AG04449 (cell line): Measurements from ENCODE around the gene LAMTOR1.
"Not testable (repeated sequence)": the region's sequence is repeated elsewhere in the genome, so short reads cannot be mapped to it uniquely, and the experiment has no call there.

Experiments used
- CTCF ChIA-PET: fragments of 350-600 bp; formaldehyde crosslinking; extraction: SDS; loops from one replicate; lab custom pipeline; 2021; ENCODE audit warnings: antibody characterized with exemption; lab: Yijun Ruan, JAX
- POLR2A ChIA-PET: fragments of 400-600, 350-600 bp; formaldehyde crosslinking; extraction: SDS; loops from one replicate; lab custom pipeline; 2020; ENCODE audit warnings: antibody characterized with exemption, inconsistent platforms; lab: Yijun Ruan, JAX
- DNase-seq: peaks from one replicate; pipeline ENCODE4 v3.0.0-alpha.2; 2010; ENCODE audit warnings: low read depth, low spot score
- H3K4me3 ChIP-seq: 2 replicates; pipeline ENCODE4 v1.5.1; 2011; ENCODE audit warnings: low read depth, mild to moderate bottlenecking, control low read depth, low read length
- TF ChIP-seq, protein P1 (sequence below): IDR thresholded peaks from one replicate; pipeline ENCODE4 v1.5.1; 2011; ENCODE audit warnings: mild to moderate bottlenecking, moderate library complexity, low read length, control low read depth, inconsistent platforms; ENCODE audit not compliant: insufficient read depth; ENCODE audit errors: missing control alignments

The LAMTOR1 gene

GRCh38 chr11:72140661-72141060 is 37.6 kb upstream of the LAMTOR1 start:
- H3K4me3 ChIP-seq, result no peak overlapping the region
- POLR2A ChIA-PET, result interaction anchor here (0.7 kb wide), 1 partner anchor 27 kb away, joined by 3 read pairs; the partner anchor contains the start of gene ANAPC15
- no peak for DNase-seq
- CTCF ChIA-PET, result interaction anchor here (0.7 to 2.5 kb wide), 4 partner anchors 50 to 133 kb away, joined by 3 to 10 read pairs (median 6); no protein-coding TSS in a partner anchor
- TF ChIP-seq, protein P1, sequence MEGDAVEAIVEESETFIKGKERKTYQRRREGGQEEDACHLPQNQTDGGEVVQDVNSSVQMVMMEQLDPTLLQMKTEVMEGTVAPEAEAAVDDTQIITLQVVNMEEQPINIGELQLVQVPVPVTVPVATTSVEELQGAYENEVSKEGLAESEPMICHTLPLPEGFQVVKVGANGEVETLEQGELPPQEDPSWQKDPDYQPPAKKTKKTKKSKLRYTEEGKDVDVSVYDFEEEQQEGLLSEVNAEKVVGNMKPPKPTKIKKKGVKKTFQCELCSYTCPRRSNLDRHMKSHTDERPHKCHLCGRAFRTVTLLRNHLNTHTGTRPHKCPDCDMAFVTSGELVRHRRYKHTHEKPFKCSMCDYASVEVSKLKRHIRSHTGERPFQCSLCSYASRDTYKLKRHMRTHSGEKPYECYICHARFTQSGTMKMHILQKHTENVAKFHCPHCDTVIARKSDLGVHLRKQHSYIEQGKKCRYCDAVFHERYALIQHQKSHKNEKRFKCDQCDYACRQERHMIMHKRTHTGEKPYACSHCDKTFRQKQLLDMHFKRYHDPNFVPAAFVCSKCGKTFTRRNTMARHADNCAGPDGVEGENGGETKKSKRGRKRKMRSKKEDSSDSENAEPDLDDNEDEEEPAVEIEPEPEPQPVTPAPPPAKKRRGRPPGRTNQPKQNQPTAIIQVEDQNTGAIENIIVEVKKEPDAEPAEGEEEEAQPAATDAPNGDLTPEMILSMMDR, result no peak

- no peak for DNase-seq
- no peak overlapping the region for H3K4me3 ChIP-seq
- ChIA-PET POLR2A (no interaction called here), CTCF (interaction anchor here (1.2 to 1.5 kb wide), 2 partner anchors 27 to 67 kb away, joined by 3 to 5 read pairs; partner anchors contain the start of gene ANAPC15)
- TF ChIP-seq, protein P1, result no peak
Measured at GRCh38 chr11:72139500-72139899, 36.4 kb upstream of the LAMTOR1 start.

DNA sequence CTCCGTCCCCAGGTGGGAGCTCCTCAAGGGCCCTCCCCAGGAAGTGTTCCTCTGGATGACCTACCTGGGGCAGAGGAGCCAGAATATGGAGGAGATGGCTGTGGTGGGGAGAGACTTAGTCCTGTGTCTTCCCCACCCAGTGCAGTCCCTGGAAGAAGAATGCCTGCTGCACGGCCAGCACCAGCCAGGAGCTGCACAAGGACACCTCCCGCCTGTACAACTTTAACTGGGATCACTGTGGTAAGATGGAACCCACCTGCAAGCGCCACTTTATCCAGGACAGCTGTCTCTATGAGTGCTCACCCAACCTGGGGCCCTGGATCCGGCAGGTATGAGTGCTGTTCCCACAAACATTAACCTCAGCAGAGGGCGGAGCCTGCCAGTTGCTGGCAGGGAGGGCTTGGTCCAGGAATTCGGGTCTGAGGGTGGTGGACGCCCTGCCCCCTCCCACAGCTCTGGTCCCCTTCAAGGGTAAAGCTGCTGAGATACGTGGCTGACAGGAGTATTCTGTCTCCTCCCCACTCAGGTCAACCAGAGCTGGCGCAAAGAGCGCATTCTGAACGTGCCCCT is 35.8 kb upstream of the LAMTOR1 start:
- no peak for DNase-seq
- no peak overlapping the region for H3K4me3 ChIP-seq
- TF ChIP-seq, protein P1, result no peak
- CTCF ChIA-PET, result interaction anchor here (1.2 to 1.5 kb wide), 2 partner anchors 26 to 66 kb away, joined by 3 to 5 read pairs; partner anchors contain the start of gene ANAPC15
- POLR2A ChIA-PET, result no interaction called here

DNA sequence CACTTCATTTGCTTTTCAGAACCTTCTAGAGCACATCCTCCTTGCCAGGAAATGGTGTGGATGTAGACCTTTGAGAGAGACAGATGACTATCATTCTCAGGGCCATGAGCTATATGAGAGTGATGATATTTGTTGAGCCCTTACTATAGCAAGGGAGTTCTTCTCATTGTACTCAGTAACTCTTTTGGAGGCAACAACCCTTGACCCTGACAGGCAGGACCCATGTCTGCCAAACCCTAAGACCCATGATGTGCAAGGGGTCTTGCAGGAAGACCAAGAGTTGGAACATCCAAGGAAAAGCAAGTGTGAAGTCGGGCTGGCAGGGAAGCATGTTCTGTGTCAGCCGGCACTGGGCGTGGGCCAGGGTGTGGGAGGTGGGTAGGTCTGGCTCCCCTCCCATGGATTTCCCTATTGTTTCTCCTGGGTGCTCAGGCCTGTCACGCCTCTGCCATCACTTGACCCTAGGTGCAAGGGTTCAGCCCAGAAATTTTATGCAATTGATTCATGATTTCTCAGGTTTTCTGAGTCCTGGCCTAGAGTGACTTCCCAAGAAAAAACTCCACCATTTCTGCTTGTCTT is 33.7 kb upstream of the LAMTOR1 start:
- ChIA-PET POLR2A (interaction anchor here (0.6 kb wide), 2 partner anchors 172 to 226 kb away, joined by 3 read pairs; no protein-coding TSS in a partner anchor), CTCF (no interaction called here)
- H3K4me3 ChIP-seq, result no peak overlapping the region
- no peak for DNase-seq
- TF ChIP-seq, protein P1, result no peak

GRCh38 chr11:72135891-72136683 is 33.0 kb upstream of the LAMTOR1 start:
- CTCF ChIA-PET, result interaction anchor here (1.6 kb wide), 1 partner anchor 12 kb away, joined by 3 read pairs; no protein-coding TSS in a partner anchor
- POLR2A ChIA-PET, result no interaction called here
- TF ChIP-seq, protein P1, result no peak
- no peak overlapping the region for H3K4me3 ChIP-seq
- DNase-seq, result no peak

DNA sequence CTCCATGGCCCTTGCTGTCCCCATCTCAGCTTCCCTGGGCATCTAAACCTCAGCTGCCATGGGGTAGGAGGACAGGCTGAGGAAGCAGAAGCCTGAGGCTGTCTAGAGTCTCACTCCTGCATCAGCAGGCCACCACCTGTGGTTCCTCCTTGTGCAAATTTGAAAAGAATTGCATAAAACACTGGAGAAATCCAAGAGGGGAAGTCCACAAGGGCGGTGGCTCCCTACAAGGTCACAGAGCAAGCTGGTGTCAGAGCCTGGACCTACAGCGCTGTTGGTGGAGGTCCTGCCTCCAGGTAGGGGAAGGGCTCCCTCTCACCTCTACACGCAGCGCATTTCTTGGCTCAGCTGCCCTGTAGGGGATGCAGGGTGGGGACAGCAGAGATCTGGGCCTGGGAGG is 32.4 kb upstream of the LAMTOR1 start, which contains the start of gene FOLR3:
FOLR3 (plus strand) TSS at position 253 of the 400 bp plus-strand sequence. CDS start 228 bp downstream, outside the sequence.
- POLR2A ChIA-PET, DNase-seq, H3K4me3 ChIP-seq: not testable (repeated sequence)
- CTCF ChIA-PET, result interaction anchor here (1.6 kb wide), 1 partner anchor 12 kb away, joined by 3 read pairs; no protein-coding TSS in a partner anchor
